ENCODE results near the gene SRC.
"Not testable (repeated sequence)": the region's sequence is repeated elsewhere in the genome, so short reads cannot be mapped to it uniquely, and the experiment has no call there.

Gene SRC

GRCh38 chr20:37337208-37337991 is 8.5 kb upstream of the SRC start:
- DNase-seq, result no peak

GRCh38 chr20:37338380-37338779 is 7.6 kb upstream of the SRC start:
- DNase-seq, result not testable (repeated sequence)

GRCh38 chr20:37339208-37339607 is 6.7 kb upstream of the SRC start:
- DNase-seq, result no peak

GRCh38 chr20:37339764-37340109 is 6.2 kb upstream of the SRC start:
- not testable (repeated sequence) for DNase-seq

DNA sequence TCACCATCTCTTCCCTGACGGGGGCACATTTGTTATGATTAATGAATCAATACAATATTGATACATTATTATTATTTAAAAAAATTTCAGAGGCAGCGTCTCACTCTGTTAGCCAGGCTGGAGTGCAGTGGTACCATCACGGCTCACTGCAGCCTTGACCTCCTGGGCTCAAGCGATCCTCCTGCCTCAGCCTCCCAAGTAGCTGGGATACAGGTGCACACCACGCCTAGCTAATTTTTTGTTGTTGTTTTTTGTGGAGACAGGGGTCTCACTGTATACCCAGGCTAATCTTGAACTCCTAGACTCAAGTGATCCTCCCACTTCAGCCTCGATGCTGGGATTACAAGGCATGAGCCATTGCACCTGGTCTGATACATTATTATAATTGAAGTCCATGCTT is 4.9 kb upstream of the SRC start:
- no peak for DNase-seq

DNA sequence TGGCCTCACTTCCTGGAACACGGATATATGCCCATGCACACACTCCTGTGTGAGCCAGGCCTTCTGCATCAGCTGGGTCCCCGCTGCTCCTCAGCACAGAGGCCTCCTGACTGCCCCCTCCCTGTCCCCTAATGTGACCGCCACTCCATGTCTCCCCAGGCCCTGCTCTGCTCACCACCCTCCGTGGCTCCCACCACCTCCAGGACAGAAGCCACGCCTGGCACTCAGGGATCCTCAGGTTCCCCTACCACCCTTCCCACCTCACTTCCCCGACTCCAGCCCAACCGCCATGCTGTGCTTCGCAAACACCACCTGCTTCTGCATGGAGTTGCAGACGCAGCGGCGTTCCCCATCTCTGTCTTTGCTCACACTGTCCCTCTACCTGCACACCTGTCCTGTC is 4.3 kb upstream of the SRC start:
- DNase-seq, result no peak

GRCh38 chr20:37342231-37343177 is 3.4 kb upstream of the SRC start:
- DNase-seq, result no peak

- no peak for DNase-seq
Observed at GRCh38 chr20:37343212-37343993, 2.5 kb upstream of the SRC start.

DNA sequence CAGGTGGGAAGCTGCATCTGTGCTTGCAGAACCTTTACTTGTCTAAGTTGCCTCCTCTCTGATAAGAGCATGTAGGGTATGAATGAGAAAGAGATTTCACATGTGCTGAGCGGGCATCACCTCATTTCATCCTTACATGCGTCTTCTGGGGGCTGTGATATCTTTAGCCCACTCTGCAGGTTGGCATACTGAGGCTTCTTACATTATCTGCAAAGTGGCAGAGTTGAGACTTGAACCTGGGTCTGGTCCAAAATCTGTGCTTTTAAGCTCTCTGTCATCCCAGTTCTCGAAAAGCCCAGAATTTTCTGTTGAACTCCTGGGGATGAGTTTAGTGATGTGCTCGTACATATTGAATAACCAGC is 2.0 kb upstream of the SRC start:
- DNase-seq, result no peak

DNA sequence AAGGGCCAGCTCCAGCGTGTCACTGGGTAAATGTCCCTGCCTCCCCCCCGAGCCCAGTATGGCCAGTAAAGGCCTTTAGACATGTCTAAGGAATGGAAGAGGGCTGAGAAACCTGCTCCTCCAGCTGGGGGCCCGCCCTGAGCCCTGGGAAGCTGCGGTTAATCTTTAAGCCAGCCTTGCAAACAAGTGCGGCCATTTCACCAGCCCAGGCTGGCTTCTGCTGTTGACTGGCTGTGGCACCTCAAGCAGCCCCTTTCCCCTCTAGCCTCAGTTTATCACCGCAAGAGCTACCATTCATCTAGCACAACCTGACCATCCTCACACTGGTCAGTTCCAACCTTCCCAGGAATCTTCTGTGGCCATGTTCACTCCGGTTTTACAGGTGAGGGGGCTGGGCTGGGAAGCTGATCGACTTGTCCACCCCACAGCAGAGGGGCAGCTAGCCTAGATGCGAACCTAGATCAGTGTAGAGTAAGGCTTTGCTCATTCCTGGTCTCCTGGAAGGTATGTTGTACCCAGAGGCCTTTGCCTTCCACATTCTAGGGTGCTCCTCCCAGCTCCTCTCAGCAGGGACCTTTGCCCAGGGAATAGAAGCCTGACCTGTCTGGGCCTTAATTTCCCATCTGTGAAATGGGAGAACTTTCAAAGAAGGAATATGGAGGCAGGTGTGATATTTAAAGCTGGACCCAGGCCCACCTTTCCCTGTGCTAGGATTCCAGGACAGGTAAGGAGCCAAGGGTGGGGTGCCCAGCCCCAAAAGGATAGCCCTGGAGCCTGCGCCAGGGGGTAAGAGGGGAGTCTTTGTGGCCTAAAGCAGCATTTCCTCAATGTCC is 1.2 kb upstream of the SRC start:
- no peak for DNase-seq

- DNase-seq, result no peak
Observed at GRCh38 chr20:37346236-37346534, 245 bp downstream of the SRC start.

DNA sequence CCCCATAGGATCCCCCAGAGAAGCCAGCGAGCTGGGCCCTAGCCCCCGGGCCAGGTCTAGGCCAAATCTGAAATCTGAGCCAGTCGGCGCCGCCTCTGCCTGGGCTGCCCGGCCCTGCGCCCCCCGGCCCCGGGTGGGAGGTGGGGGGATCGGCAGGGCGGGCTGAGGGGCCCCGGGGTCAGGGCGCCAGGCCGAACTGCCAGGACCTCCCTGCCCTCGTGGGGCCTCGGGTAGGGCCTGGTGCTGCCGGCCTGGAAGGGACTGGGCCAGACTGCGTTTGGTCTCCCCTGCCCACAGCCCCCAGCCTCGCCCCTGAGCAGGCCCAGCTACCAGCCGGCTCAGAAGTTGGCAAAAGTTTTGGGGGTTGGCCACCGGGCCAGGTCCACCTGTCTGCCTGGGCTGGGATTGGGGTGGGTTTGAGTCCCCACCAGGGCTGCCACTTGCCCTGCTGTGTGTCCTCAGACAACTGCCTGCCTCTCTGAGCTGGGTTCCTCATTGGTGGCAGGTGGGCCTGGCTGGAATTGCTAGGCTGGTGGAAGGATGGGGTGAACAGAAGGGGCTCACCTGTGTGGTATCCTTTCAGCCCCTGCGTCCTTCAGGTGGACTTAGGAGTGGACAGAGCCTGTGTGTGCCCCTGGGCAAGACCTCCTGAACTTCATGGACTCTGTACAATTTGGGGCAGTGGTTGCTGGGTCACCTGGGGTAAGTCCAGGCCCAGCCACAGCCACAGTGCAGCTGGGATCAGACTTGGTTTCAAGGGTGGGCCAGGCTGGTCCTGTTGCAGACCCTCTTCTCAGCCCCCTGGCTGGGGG is 801 bp downstream of the SRC start:
- no peak for DNase-seq

DNA sequence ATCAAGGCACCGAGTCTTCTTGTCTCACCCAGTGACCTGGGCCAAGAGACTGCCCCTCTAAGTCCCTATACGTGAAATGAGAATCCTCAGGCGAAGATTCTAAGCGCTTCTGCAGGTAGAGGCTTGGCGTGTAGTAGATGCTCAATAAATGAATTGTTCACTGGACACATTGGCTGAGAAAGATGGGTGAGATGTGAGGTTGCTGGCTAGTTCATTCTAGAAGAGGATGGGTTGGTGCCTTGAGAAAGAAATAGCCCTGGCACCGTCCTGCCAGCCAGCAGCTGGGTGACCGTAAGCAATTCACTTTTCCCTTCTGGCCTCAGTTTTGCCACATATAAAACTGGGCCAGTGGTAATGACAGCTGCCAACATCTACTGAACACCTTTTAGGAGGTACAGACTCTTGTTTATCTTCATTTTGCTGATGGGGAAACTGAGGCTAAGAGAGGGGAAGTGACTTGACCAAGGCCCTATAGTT is 1.4 kb downstream of the SRC start:
- DNase-seq, result no peak

- no peak for DNase-seq
Observed at GRCh38 chr20:37347891-37348791, 2.2 kb downstream of the SRC start.

DNA sequence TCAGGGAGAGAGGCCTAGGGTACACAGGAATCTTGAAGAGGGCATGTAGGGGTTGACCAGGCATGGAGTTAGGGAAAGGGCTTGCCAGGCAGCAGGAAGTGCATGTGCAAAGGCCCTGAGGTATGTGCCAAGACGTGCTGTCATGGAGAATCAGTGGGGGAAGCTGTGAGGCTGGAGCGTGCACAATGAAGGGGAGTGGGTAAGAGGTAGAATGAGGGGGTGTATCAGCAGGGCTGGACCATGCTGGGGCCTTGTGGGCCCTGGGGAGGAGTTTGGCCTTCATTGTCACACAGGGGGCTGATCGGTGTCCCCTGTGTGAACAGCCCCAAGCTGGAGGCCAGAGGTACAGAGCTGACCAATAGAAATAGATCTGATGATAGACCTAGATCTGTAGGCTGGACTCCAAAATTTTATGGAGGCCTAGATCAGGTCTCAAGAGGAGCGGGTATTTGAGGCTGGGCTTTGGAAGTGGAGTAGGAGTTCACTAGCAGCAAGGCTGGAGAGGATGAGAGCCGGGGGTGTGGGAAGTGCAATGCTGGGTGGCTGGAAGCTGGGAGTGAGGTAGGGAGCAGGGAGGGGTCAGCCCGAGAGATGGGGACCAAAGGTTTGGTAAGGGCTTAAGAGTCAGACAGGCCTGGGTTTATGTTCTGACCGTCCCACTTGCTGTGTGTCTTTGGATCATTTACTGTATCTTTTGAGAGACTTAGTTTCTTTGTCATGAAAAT is 3.0 kb downstream of the SRC start:
- no peak for DNase-seq

DNA sequence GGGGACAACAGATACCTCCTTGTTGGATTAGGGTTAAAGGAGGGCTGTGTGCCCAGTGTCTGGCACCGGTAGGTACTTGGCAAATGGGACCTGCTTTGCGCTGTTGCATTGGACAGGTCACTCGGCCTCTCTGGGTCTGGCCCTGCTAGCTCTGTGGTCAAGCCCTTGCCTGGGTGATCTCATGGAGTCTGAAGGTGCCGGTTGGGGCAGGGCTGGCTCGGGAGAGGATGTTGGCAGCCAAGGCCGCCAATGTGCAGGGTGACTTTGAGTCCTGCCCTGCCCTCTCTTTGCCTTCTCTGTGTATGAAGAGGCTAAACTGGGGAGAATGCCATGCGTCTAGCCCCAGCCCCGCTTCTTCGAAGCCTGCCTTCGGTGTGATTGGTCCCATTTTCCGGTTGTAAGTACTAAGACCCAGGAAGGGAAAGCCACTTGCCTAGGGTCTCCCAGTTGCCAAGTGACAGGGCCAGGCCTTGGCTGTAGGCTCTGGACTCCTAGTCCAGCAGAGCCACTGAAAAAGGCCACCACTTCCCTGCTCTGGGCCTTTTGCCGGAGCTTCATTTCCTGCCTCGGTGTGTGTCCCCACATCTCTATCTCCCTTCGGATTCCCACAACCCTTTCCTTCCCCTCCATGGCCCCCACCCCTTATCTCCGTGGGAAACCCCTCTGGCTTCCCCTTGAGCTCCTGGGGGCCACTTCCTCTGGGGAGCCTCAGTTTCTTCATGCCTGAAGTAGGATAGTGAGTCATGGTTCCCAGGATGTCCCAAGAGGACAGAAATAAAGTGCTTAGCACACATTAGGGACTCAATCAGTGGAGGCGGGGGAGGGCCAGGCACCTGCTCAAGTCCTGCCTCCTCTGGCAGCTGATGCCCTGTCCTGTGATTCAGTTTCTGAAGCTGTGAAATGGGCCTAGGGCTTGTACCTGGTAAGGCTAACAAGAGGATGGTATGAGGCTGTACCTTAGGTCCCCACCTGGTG is 3.9 kb downstream of the SRC start:
- DNase-seq, result no peak

GRCh38 chr20:37350649-37351574 is 5.0 kb downstream of the SRC start:
- DNase-seq, result no peak
